GM19035 (cell line): ENCODE measurements around the gene PACSIN3.

Experiments
- ATAC-seq: cut with Tn5 transposase; IDR thresholded peaks from one replicate; pipeline ENCODE4 v1.9.1; 2021; ENCODE audit not compliant: unreplicated experiment

The PACSIN3 gene

GRCh38 chr11:47154616-47155570 is 31.3 kb downstream of the PACSIN3 start:
- no peak for ATAC-seq

GRCh38 chr11:47152953-47153950 is 33.0 kb downstream of the PACSIN3 start:
- no peak for ATAC-seq

- no peak for ATAC-seq
These were observed 33.9 kb downstream of the PACSIN3 start for GRCh38 chr11:47152126-47152952.

- no peak for ATAC-seq
These were observed 36.5 kb downstream of the PACSIN3 start for GRCh38 chr11:47149782-47150181.

GRCh38 chr11:47148903-47149531 is 37.2 kb downstream of the PACSIN3 start:
- ATAC-seq: no peak

- no peak for ATAC-seq
These were observed 38.0 kb downstream of the PACSIN3 start for GRCh38 chr11:47148270-47148669.

GRCh38 chr11:47147681-47148080 is 38.6 kb downstream of the PACSIN3 start:
- ATAC-seq: no peak

- ATAC-seq: no peak
These were observed 39.0 kb downstream of the PACSIN3 start for GRCh38 chr11:47147250-47147649.

GRCh38 chr11:47144541-47144940 is 41.7 kb downstream of the PACSIN3 start:
- ATAC-seq: no peak

- ATAC-seq: no peak
These were observed 42.9 kb downstream of the PACSIN3 start for GRCh38 chr11:47143322-47143721.

GRCh38 chr11:47139878-47140277 is 46.4 kb downstream of the PACSIN3 start:
- ATAC-seq: no peak

- ATAC-seq: no peak
These were observed 48.8 kb downstream of the PACSIN3 start for GRCh38 chr11:47137476-47137875.

- ATAC-seq: no peak
These were observed 49.3 kb downstream of the PACSIN3 start for GRCh38 chr11:47136921-47137320.

- no peak for ATAC-seq
These were observed 49.9 kb downstream of the PACSIN3 start for GRCh38 chr11:47136327-47136726.

- ATAC-seq: no peak
These were observed 53.3 kb downstream of the PACSIN3 start for GRCh38 chr11:47132981-47133380.

GRCh38 chr11:47132490-47132889 is 53.7 kb downstream of the PACSIN3 start:
- no peak for ATAC-seq

GRCh38 chr11:47131136-47131535 is 55.1 kb downstream of the PACSIN3 start:
- no peak for ATAC-seq

- no peak for ATAC-seq
These were observed 55.7 kb downstream of the PACSIN3 start for GRCh38 chr11:47130543-47130942.
